LNCaP clone FGC (cell line): ENCODE results near the gene ATP8A2.
A peak's percentile ranks its signal among the peaks of the same experiment; 100 is the strongest.

ENCODE experiments used
- DNase-seq: peaks from one replicate; pipeline ENCODE4 v3.0.0-alpha.2; 2011; ENCODE audit warnings: low read depth
- H3K4me3 ChIP-seq: 2 replicates; pipeline ENCODE4 v1.5.1; 2011; ENCODE audit warnings: mild to moderate bottlenecking, low read depth, low read length, control low read depth
- TF ChIP-seq, protein P1 (sequence below): IDR thresholded peaks from 2 replicates; pipeline ENCODE4 v1.5.1; 2012; ENCODE audit warnings: mild to moderate bottlenecking; ENCODE audit not compliant: control insufficient read depth, insufficient read depth; ENCODE audit errors: extremely low read depth

The ATP8A2 gene

DNA sequence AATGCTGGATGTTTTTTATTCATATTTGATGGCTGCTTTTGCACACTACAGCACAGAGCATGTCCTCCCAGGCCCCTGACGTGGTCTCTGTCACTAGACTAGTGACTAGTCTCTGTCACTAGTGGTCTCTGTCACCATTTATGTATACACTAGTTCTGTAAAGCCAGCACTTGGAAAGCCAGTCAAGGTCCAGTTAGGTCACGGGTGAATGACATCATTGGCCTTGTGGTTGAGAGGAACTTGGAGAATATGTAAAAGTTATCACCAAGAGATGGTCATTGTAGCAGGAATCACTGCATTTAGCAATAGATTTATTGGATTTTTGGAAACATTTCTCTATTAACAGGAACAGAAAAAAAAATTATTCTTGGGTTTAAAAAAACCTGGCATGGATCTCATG, 607.2 kb downstream of the ATP8A2 start:
- DNase-seq: no peak
- TF ChIP-seq, protein P1, sequence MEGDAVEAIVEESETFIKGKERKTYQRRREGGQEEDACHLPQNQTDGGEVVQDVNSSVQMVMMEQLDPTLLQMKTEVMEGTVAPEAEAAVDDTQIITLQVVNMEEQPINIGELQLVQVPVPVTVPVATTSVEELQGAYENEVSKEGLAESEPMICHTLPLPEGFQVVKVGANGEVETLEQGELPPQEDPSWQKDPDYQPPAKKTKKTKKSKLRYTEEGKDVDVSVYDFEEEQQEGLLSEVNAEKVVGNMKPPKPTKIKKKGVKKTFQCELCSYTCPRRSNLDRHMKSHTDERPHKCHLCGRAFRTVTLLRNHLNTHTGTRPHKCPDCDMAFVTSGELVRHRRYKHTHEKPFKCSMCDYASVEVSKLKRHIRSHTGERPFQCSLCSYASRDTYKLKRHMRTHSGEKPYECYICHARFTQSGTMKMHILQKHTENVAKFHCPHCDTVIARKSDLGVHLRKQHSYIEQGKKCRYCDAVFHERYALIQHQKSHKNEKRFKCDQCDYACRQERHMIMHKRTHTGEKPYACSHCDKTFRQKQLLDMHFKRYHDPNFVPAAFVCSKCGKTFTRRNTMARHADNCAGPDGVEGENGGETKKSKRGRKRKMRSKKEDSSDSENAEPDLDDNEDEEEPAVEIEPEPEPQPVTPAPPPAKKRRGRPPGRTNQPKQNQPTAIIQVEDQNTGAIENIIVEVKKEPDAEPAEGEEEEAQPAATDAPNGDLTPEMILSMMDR: no peak
- no peak overlapping the region for H3K4me3 ChIP-seq

DNA sequence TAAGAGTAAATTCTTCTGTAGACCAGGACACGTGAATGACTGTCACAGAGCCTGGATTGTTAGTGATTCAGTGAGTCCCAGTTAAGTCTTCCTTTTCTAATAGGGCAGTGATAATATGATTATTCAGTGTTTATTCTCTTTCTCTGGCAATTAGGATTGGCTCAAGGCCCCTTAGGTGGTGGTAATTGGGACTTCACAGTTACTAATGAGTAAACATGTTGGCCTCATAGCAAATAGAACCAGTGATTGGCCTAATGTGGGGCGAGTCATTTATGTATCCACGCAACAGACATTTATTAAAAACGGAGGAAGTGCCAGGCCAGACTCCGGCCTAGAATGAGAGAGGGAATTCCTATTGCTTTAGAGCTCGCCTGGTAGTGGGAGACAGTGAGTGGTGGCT, 607.6 kb downstream of the ATP8A2 start:
- TF ChIP-seq, protein P1: no peak
- no peak for DNase-seq
- H3K4me3 ChIP-seq: no peak overlapping the region

DNA sequence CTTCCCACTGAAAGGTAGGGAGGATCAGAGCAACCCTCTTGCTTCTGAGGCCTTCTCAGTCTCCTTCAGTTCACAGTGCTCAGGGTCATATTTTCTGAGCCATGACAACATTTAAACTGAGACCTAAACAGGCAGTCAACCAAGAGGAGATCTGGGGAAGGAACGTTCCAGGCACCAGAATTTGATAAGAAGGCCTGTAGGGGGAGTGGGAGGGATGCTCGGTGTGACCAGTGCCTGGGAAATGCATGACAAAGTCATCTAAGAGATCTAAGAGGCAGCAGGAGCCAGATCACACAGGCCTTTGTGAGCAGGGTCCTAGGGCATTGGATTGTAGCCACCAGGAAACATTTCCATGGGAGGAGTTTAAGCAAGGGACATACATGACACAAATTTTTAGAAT, 608.5 kb downstream of the ATP8A2 start:
- peak; percentile 19 for DNase-seq
- TF ChIP-seq, protein P1: no peak
- H3K4me3 ChIP-seq: no peak overlapping the region

DNA sequence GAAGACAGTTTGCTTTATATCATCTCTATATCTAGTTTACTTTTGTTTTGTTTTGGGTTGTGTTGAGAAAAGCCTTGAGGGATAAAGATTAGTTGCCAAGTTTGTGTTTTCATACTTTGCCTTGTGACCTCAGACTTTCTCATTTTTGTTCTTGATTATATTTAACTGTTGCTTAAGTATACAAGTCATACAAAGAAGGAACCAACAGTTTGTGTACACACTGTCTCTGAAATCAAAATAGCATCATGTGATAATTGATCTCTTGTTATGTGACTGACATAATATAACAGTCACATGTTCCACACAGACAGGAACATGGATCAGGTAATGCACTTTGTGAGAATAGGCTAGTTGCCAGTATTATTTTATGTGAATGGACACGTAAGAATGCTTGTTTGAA, 609.3 kb downstream of the ATP8A2 start:
- TF ChIP-seq, protein P1: no peak
- no peak overlapping the region for H3K4me3 ChIP-seq
- peak; percentile 93 for DNase-seq

DNA sequence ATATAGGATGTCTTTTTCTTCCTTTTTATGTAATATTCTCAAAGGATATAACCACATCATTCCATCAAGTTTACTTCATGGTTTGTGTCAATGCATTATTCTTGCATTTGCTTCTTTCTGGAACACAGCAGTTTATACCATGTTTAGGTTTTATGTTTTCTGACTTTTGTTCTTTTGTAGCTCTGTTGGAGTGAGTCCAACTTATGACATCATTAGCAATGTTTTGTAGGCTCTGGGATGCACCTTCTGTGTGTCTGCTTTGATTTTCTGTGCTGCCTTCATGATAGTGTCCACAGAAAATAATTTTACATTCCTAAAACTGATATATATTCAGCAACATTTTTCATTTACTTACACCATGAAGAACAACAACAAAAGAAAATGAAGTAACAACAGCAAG, 611.1 kb downstream of the ATP8A2 start:
- H3K4me3 ChIP-seq: no peak overlapping the region
- no peak for DNase-seq
- TF ChIP-seq, protein P1: no peak

DNA sequence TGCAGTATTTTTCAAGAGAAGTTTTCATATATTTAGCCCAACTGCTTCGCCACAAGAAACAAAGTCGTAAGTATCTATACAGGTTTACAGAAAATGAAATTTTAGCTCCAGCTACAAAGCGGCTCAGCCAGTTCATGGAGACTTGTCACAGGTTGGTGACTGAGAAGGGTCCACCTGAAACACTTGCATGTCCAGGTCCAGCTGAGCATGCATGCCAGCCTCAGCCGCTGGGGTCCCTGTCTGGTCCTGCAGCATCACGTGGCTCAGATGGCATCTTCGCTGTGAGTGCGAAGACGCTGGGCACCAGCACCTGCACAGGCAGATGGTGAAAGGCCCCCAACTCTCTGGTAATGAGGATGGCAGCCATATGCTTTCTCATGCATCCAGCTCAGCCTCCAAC, 616.2 kb downstream of the ATP8A2 start:
- H3K4me3 ChIP-seq: no peak overlapping the region
- no peak for DNase-seq
- TF ChIP-seq, protein P1: no peak

DNA sequence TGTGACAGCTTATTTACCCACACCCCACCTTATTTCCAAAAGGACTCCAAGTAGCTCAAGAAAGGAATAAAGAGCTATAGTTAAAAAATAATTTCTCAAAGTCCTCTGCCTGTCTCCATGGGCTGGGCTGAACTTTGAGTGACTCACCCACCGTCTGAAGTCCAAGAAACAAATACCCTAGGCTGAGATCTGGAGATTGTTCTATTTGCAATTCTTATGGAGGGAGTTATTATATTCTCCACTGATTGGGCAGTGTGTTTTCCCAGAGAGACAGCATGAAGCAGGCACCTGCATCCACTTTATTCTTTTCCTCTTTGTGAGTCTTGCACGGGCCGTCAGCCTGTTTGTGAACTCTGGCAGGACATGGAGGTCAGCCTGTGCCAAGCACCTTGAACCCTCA, 616.9 kb downstream of the ATP8A2 start:
- TF ChIP-seq, protein P1: no peak
- DNase-seq: no peak

More for the DNA sequence above, 616.9 kb downstream of the ATP8A2 start:
- no peak overlapping the region for H3K4me3 ChIP-seq
